HG03039 (cell line): ENCODE data around the gene FHIT.

Experiments
- ATAC-seq: cut with Tn5 transposase; IDR thresholded peaks from one replicate; pipeline ENCODE4 v1.9.1; 2021; ENCODE audit warnings: mild to moderate bottlenecking, moderate library complexity; ENCODE audit not compliant: unreplicated experiment

FHIT gene

DNA sequence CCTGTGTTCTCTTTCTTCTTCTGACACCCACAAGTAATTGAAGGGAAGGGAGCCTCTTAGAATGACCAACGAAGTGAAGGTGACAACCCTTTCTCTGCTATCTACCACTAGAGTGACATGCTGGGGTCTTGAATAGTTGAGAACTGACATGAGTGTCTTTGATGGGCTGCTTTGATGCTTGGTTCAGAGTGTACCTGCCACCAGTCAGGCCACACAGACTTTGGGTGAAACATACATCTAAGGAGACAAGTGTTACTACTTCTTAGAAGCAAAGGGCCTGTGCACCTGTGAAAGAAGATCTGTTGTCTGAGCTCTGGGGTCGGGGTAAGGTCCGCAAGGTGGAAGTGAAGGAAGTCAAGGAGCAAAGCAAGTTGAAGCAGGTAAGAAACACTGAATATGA, 1160.7 kb downstream of the FHIT start:
- ATAC-seq: no peak

DNA sequence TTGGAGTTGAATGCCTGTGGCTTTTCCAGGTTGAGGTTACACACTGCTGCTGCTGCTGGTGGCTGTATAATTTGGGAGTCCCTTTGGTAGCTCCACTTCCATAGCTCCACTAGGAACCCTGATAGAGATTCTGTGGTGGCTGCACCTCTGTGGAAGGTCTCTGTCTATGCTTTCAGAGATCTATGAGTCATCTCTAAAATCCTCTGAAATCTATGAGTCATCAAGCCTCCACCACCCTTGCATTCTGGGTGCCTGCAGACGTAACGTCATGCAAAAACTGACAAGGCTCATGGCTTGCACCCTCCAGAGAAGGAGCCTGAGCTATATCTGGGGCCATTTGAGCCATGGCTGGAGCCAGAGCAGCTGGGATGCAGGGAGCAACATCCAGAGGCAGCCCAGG, 1164.4 kb downstream of the FHIT start:
- ATAC-seq: peak; percentile 85

DNA sequence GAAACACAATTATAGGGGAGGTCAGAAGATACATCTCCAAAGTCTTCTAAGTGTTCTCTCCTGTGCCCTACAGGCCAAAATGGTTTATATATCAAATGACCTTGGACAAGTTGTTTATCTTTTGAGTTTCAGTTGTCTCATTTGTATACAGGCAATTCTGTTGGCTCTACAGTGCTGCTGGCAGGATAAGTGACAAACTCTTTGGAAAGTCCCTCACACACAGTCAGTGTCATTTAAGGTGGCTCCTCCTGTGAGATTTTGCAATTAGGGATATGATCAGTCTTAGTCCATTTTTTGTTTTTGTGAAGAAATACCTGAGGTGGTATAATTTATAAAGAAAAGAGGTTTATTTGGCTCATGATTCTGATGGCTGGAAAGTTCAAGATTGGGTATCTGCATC, 1165.6 kb downstream of the FHIT start:
- no peak for ATAC-seq

DNA sequence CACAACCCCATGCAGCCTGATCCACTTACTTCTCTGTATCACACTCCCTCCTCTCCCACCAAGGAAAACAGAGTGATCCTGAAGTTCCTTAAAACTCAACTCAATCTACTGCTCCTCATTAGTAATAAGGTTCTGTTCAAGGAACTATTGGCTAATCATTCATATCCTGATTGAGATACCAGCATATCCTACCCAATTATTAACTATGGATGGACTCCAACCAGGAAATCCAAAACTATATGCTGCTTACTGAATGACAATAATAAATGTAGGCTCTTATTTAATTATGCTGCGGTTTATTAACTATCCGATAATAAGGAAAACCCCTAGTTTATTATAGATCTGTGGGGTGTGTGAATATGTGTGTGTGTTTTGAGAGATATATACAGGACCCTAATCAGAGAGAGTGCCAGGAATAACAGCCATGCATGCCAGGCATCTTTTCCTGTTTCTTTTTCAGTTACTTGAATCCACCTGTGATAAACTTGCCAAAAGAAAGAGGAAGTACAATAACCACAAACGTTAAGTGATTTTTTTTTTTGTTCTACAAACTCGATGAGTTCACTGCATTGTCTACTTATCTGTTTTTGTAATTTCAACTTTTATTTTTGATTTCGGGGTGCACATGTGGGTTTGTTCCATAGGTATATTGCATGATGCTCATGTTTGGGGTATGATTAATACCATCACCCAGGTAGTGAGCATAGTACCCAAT, 1169.7 kb downstream of the FHIT start:
- no peak for ATAC-seq

DNA sequence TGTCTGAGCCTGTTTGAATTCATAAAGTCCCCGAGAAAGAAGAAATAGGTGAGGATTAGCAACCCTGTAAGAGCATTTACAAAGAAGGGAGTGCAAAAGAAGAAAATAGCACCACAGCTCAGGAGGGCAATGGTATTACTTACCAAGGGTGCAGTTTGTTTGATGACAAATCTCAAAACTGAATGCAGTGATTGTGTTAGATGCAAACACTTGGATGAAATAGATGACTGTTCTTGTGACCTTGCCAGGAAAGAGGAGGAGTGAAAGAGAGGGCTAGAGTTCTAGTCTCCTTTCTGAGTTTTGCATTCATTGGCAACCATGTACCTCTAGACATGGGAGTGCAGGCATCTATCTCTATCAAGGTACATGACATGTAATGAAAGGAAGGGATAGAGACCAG, 1170.6 kb downstream of the FHIT start:
- no peak for ATAC-seq

DNA sequence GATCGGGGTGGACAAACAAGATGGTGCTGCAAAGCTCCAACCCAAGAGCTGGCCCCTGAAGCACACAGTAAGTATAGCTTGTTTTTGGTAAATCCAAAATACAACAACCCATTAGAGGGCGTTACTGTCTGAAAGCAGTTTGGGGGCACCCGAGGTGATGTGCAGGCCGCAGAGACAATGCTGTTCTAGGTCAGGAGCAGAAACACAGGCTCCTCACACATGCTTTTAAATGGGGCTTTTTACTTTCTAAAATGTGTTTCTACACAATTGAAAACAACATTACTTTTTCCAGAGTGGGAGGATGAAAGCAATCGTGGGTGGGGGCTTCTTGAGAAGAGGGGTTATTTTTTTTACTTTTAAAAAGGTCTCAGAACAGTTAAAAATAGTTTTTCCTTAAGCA, 1172.2 kb downstream of the FHIT start:
- no peak for ATAC-seq

DNA sequence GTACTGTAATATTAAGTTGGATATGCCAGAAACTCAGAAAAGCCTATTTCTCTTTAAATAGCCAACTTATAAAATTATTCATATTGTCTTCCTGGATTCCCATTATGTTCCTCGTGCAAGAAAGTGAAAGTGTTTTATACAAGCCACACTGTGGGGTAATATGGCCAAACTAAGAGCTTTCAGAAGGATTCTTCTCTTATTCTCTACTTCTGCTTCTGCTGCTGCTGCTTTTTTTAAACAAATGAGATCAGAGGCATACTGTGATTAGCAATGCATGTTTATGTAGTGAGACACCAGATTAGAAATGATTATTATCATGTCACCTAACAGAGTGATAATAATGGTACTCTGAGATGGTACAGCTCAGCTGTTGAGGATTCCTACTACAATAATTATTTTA, 1174.9 kb downstream of the FHIT start:
- ATAC-seq: no peak

DNA sequence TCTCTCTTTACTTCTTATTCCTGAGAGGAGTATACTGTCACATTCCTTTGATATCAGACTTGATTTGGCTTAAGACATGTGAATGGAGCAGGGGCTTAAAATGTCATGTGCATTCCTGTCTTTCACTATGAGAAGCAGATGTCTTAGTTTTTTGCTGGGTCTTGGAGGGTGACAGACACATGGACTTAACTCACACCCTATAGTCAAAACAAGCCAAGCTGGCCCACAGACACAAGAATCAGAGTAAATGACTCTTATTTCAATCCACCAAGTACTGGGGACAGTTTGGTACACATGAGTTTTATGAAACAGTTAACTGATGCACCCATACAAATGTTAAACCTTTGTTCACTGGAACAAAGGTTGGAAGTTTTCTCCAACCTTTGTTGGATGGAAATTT, 1177.3 kb downstream of the FHIT start:
- ATAC-seq: no peak

DNA sequence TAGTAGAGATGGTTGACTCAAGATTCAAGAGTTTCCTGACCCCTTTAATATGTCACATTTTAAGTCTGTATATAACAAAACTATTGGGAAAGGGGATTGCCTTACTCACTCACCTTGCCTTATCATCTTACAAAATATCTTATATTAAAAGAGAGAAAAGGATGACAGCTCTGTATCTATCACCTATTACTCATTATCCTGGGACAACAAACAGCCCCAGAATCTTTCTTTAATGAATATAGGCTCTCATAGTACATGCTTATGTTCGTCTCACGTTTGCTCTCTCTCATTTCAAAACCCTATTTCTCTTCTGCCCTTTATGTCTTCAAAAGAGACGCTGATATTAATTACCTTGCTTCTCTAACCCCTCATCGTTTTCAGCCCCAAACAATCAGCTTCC, 1178.0 kb downstream of the FHIT start:
- ATAC-seq: no peak

DNA sequence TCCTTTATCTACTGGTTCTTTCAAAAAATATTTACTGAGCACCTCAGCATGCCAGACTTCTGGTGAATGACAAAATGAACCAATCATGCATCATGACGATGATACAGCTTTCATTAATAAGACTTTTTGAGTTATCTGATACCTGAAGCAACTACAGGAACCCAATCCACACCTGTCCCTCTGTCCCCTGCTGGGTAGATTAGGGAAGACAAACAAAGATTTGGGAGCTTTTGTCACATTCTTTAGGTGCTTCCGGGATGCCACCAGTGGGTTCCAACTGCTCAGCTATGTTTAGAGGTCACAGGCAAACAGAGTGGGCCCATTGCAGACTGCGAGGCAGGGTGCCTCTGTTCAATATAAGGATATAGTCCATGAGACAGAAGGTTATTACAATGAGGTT, 1180.9 kb downstream of the FHIT start:
- no peak for ATAC-seq

DNA sequence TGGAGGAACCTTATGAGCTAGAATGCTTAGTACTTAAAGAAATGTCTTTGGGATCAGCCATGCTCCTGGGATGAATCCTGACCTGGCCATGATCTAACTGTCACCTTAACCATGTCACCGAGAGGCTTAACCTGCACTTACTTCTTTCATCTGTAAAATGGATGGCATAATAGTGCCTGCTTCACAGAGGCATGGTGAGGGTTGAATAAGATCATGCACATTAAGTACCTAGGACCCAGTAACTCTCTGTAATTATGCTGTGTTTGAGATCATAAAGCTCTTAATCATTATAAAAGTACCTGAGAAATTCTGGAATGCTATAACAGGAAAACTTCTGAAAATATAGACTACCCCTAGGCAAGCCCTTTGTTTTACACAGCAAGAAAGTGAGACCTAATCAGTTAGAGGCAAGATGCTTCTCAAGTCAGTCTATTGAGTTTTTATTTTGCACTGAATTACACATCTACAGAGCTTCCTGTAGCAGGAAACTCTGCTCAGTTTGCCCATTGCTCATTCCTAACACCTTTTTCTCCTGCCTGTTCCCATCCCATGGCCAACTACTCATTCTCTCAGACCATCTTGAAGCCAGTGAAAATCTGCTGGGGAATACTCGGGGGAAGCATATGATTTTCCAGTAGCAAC, 1185.9 kb downstream of the FHIT start:
- ATAC-seq: no peak

DNA sequence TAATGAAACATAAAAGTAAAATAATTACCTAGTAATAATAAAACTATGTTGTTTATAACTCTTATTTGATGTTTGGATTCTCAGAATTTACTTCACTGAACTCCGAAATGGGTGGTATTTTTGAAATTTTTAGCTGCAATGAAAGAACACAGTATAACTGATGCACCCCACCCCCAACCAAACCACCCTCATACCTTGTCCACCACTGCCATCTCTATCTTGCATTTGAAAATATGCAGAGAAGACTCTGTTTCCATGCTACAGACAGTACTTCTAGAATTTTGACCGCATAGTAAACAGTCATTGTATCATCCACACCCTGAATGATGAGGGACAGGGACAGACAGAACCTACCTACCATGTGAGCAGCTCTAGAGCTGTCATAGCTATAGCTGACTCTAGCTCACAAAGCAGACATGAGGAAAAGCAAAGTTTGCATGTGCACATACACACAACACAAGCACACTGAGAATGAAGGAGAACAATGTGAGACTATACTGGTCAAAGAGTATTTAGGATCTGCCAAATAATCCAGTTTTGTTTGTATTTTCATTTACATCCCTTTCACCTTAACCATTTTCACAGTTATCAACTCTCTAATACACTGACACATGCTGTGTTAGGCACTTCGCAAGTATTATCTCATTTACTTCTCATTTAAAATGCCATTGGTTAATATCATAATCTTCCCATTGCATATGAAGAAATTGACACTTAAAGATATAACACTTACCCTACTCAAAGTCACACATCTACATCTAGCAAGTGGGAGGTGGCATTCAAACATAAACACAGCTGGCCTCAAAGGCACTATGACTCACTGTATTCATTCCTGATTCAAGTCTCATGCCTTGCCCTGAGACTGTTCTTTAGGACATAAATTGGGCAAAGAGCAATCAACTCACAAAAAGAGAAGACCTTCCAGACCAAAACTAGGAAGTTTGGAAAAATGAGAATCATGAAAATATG, 1186.8 kb downstream of the FHIT start:
- no peak for ATAC-seq

DNA sequence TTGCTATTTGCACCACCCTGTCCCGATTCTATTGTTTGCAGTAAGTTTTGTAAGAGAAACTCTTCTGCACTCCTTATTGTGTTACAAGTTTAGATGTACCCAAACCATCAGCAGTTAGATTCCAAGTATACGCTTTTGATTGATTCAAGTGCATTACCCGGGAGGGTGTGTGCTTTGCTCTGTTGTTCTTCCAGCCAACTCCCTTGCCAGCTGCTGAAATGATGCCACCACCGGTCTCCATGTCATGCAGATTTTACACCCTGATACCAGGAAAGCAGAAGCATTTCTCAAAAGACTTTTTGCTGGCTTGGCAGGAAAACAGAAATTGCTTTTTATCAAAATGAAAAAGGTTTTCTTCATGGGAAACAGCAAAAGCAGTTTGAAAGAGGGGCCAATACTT, 1194.8 kb downstream of the FHIT start:
- no peak for ATAC-seq

DNA sequence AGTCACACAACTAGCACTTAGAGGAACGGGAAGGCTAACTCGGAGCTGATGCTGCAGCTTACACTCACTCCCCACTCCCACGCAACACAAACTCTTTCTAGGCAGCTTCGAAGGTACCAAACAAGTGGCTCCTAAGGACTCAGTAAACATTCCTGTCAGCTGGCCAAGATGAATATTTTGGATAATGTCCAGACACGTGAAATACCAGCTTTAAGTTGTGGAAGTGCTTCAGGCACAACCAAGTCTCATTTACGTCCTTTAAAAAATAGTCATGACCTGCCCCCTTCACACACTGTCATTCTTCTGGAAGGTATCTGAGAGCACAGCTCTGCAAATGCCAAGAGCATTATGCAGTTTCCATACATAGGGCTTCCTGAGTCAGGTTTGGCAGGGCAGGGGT, 1195.5 kb downstream of the FHIT start:
- no peak for ATAC-seq

DNA sequence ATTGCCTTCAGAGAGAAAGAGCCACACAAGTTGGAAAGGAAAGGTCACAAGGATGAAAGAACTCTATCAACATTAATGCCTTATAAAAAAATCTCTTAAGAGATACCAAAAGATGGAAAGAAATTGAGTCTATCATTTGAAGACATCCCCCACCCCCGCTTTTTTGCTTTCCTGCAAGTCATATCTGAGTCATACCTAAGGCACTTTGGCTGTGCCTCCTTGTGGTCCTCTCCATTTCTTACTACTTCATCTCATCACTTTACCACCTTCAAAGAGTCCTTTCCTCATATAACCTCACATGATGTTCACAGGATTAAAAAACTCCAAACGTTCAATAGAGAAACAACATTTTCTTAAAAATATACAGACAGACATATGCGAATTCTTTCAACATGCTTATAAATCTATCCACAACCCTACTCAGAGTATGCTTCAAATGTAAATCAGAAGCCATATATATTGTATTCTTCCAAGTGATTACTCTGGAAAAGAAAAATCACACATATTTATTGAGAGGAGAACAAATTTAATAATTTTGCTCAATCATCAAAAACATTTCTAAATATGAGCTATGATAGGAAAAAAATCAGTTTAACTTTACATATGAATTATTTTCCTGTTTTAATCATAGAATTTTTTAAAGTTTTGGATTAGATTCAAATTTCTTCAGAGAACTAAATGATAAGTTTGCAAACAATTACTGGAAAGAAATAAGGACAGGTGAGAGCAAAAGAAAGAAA, 1197.6 kb downstream of the FHIT start:
- ATAC-seq: no peak

DNA sequence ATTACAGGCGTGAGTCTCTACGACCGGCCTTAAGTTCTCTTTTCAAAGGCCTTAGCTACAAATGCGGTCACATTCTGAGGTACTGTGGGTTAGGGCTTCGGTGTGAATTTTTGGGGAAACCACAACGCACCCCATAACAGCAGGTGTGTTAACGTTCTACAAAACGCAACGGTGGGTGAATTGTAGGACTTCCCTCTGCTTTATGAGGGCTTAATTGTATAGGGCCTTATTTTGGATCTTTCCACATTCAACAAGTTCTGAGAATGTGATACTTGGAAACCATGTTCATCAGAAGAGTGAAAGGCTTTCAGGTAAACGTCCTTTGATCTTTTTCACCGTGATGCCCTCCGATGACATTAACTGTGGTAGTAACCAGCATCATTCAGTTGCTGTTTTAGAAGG, 1202.8 kb downstream of the FHIT start:
- ATAC-seq: no peak

DNA sequence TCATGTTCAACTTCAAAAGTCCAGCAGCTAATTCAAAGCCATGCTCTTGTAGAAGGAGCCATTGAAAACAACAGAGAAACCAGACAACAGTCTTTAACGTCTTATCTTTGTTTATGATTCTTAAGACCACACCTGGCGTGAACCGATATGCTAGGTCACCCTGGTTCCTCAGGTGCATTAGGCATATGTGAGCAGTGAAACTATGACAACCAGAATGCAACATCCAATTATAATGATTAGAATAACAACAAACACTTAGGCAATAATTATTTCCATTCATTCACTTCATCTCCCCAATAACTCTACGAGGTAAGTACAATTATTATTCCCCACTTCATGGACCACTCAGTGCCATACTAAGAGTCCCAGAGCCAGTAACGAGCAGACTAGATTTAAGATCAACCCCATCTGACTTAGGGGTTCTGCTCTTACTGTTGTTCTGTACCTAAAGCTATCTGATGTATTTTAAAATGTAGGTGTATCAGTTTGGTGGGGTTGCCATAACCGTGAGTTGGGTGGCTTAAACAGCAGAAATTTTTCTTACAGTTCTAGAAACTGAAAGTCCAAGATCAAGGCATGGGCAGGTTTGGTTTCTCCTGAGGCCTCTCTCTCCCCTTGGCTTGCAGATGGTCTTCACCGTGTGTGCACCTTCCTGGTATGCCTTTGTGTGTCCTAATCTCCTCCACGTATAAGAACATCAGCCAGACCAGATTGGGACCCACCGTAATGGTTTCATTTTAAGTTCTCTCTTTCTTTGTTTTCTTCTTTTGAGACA, 1203.6 kb downstream of the FHIT start:
- ATAC-seq: no peak

DNA sequence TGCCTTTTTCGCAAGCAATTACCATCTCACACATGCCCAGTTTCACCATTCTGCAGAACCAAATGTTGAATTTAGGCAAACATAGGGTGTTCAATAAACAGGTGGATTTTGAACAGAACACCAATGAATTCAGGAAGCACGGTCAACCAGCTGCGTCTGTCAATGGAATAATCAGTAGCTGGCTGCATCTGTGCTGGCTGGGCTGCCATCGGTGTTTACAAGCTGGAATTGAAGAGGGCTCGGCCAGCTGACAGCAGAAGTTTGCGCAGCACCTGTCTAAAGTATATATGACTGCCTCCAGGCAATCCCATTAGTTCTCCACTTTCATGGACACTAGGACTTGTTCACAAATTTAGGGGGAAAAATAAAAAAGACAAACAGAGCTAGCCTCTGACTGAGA, 1205.0 kb downstream of the FHIT start:
- ATAC-seq: no peak

DNA sequence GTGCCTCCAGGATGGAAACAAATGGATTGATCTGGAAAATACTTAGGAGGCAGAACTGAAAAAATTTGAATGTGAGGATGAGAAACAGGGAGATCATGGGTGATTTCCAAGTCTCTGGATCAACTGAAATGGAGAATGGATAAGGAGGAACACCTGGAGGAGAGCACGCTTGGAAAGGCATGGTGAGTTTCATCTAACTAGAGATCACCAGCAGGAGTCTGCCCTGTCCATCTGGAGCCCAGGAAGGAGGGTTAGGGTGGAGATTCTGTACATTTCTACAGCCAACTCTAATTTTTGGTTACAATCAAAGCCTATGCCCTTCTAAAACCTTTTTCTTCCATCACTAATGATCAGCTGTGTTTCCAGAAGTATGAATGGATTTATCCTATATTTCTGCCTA, 1205.6 kb downstream of the FHIT start:
- ATAC-seq: no peak

DNA sequence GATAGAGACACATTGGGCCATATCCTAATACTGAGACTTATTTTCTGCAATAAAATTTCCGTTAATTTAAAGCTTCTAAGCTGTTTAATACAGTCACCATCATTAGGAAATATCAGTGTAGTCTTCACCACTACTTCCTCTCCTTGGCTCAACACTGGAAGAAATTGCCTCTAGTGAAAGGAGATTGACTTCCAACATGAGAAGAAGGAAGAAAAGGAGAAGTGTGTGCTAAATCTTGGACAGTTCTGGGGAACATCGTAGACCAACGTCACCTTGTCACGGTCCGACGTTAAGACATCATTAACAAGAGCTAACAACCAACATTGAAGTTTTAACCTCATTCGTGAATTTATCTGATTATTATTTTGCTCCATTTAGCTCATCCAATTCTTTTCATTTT, 1214.4 kb downstream of the FHIT start:
- ATAC-seq: no peak
